Measurements from ENCODE around the gene ZNF79. TPM values are rescaled to one million over a fixed set of nuclear protein-coding genes. Genes with fewer than 3 reads are reported as not detected.

Gene ZNF79
- total and polyA plus RNA-seq, 7 experiments from 2014 or later, result 4.8 to 17.8 (median 10.8) TPM

GRCh38 chr9:127445851-127446712, 21.9 kb downstream of the ZNF79 start:
- Histone ChIP-seq H3K4me3 (ENCODE audit: low read length) (no peak overlapping the region), H3K27ac (ENCODE audit: low read depth, low read length) (no peak overlapping the region), H3K27me3 (ENCODE audit: control insufficient read depth in 2 of 2, insufficient read depth in 2 of 2, low read length in 2 of 2) (no peaks in the 10 kb centered on the region), H3K36me3 (ENCODE audit: control insufficient read depth in 2 of 3, insufficient read depth in 3 of 3, low read length in 3 of 3) (peaks cover 21 to 82% (median 36%) of the 10 kb centered on the region in 3 experiments), H3K9me3 (ENCODE audit: control insufficient read depth in 2 of 3, low read length in 3 of 3) (no peaks in the 10 kb centered on the region), H3K4me1 (ENCODE audit: control insufficient read depth in 2 of 2, insufficient read depth in 2 of 2, low read length in 2 of 2) (peaks cover 17% of the 10 kb centered on the region in 2 donors)
- POLR2A ChIA-PET, result no interaction called here
- CTCF ChIA-PET, result interaction anchor here (0.6 kb wide), 1 partner anchor 154 kb away, joined by 4 read pairs; no protein-coding TSS in a partner anchor
- ATAC-seq (no peak), DNase-seq (no peak)
- Mint-ChIP-seq H3K27me3 (no peaks in the 10 kb centered on the region), H3K9me3 (peaks cover 0 to 14% (median 0%) of the 10 kb centered on the region in 11 donors), H3K4me1 (peaks cover 21 to 34% (median 30%) of the 10 kb centered on the region in 7 donors), H3K4me3 (no peak overlapping the region), H3K36me3 (peaks cover 10 to 91% (median 42%) of the 10 kb centered on the region in 5 donors), H3K27ac (peak overlapping the region in 5 of 9 donors; percentile 3 to 84 (median 43))
- intact Hi-C loops (cut with micrococcal nuclease), result no loop called here

GRCh38 chr9:127446713-127447415, 22.7 kb downstream of the ZNF79 start:
- Histone ChIP-seq H3K4me1 (ENCODE audit: control insufficient read depth in 2 of 2, insufficient read depth in 2 of 2, low read length in 2 of 2) (peaks cover 17 to 18% of the 10 kb centered on the region in 2 donors), H3K4me3 (ENCODE audit: low read length) (no peak overlapping the region), H3K9me3 (ENCODE audit: control insufficient read depth in 2 of 3, low read length in 3 of 3) (no peaks in the 10 kb centered on the region), H3K27ac (ENCODE audit: low read depth, low read length) (no peak overlapping the region), H3K36me3 (ENCODE audit: control insufficient read depth in 2 of 3, insufficient read depth in 3 of 3, low read length in 3 of 3) (peaks cover 21 to 79% (median 34%) of the 10 kb centered on the region in 3 experiments), H3K27me3 (ENCODE audit: control insufficient read depth in 2 of 2, insufficient read depth in 2 of 2, low read length in 2 of 2) (no peaks in the 10 kb centered on the region)
- Mint-ChIP-seq H3K9me3 (peaks cover 0 to 14% (median 0%) of the 10 kb centered on the region in 11 donors), H3K4me3 (no peak overlapping the region), H3K4me1 (peaks cover 26 to 36% (median 32%) of the 10 kb centered on the region in 7 donors), H3K27ac (peak overlapping the region in 1 of 9 donors; percentile 3), H3K27me3 (no peaks in the 10 kb centered on the region), H3K36me3 (peaks cover 10 to 87% (median 40%) of the 10 kb centered on the region in 5 donors)
- POLR2A ChIA-PET, result no interaction called here
- ATAC-seq, result no peak
- intact Hi-C loops (cut with micrococcal nuclease), result no loop called here
- CTCF ChIA-PET, result interaction anchor here (0.6 kb wide), 1 partner anchor 155 kb away, joined by 4 read pairs; no protein-coding TSS in a partner anchor
- DNase-seq, result no peak

GRCh38 chr9:127447416-127448111, 23.4 kb downstream of the ZNF79 start:
- ChIA-PET POLR2A (interaction anchor here (0.6 to 1.1 kb wide), 2 partner anchors 24 to 40 kb away, joined by 3 read pairs; partner anchors contain the start of gene ZNF79), CTCF (no interaction called here)
- H3K27ac ChIP-seq (ENCODE audit: low read depth, low read length), result no peak overlapping the region
- Mint-ChIP-seq H3K27ac (peak overlapping the region in 6 of 9 donors; percentile 29 to 78 (median 58)), H3K9me3 (peaks cover 0 to 14% (median 0%) of the 10 kb centered on the region in 11 donors), H3K4me3 (peak overlapping the region in 1 of 10 donors; percentile 94), H3K4me1 (peaks cover 28 to 43% (median 37%) of the 10 kb centered on the region in 7 donors), H3K36me3 (peaks cover 10 to 80% (median 37%) of the 10 kb centered on the region in 5 donors), H3K27me3 (no peaks in the 10 kb centered on the region)
- ATAC-seq (no peak), DNase-seq (no peak)
- H3K36me3 ChIP-seq (ENCODE audit: control insufficient read depth in 2 of 3, insufficient read depth in 3 of 3, low read length in 3 of 3), result peaks cover 21 to 76% (median 34%) of the 10 kb centered on the region in 3 experiments
- no peaks in the 10 kb centered on the region for H3K27me3 ChIP-seq (ENCODE audit: control insufficient read depth in 2 of 2, insufficient read depth in 2 of 2, low read length in 2 of 2)
- intact Hi-C loops (cut with micrococcal nuclease), result no loop called here
- H3K4me1 ChIP-seq (ENCODE audit: control insufficient read depth in 2 of 2, insufficient read depth in 2 of 2, low read length in 2 of 2), result peaks cover 21 to 25% of the 10 kb centered on the region in 2 donors
- H3K9me3 ChIP-seq (ENCODE audit: control insufficient read depth in 2 of 3, low read length in 3 of 3), result no peaks in the 10 kb centered on the region
- H3K4me3 ChIP-seq (ENCODE audit: low read length), result no peak overlapping the region

- Histone ChIP-seq H3K27ac (ENCODE audit: low read depth, low read length) (no peak overlapping the region), H3K4me3 (ENCODE audit: low read length) (no peak overlapping the region), H3K9me3 (ENCODE audit: control insufficient read depth in 2 of 3, low read length in 3 of 3) (no peaks in the 10 kb centered on the region), H3K4me1 (ENCODE audit: control insufficient read depth in 2 of 2, insufficient read depth in 2 of 2, low read length in 2 of 2) (peaks cover 21 to 25% of the 10 kb centered on the region in 2 donors), H3K36me3 (ENCODE audit: control insufficient read depth in 2 of 3, insufficient read depth in 3 of 3, low read length in 3 of 3) (peaks cover 21 to 71% (median 34%) of the 10 kb centered on the region in 3 experiments), H3K27me3 (ENCODE audit: control insufficient read depth in 2 of 2, insufficient read depth in 2 of 2, low read length in 2 of 2) (no peaks in the 10 kb centered on the region)
- CTCF ChIA-PET, result no interaction called here
- Mint-ChIP-seq H3K27me3 (no peaks in the 10 kb centered on the region), H3K4me3 (peak overlapping the region in 5 of 10 donors; percentile 1 to 94 (median 29)), H3K36me3 (peaks cover 10 to 73% (median 36%) of the 10 kb centered on the region in 5 donors), H3K27ac (peak overlapping the region in 5 of 9 donors; percentile 38 to 96 (median 66)), H3K4me1 (peaks cover 28 to 45% (median 40%) of the 10 kb centered on the region in 7 donors), H3K9me3 (peaks cover 0 to 14% (median 0%) of the 10 kb centered on the region in 11 donors)
- no peak for DNase-seq
- intact Hi-C loops (cut with micrococcal nuclease), result no loop called here
- ATAC-seq, result no peak
- POLR2A ChIA-PET, result interaction anchor here (0.6 to 1.1 kb wide), 2 partner anchors 25 to 40 kb away, joined by 3 read pairs; partner anchors contain the start of gene ZNF79
These were observed 24.1 kb downstream of the ZNF79 start for GRCh38 chr9:127448112-127448805.

GRCh38 chr9:127449332-127449966, 25.3 kb downstream of the ZNF79 start:
- ChIA-PET POLR2A (interaction anchor here (0.8 to 2.8 kb wide), 8 partner anchors 9 to 285 kb away, joined by 3 to 28 read pairs (median 8); partner anchors contain the start of genes TOR2A and ZNF79), CTCF (no interaction called here)
- peak overlapping the region; percentile 86 for H3K27ac ChIP-seq (ENCODE audit: low read depth, low read length)
- H3K9me3 ChIP-seq (ENCODE audit: control insufficient read depth in 2 of 3, low read length in 3 of 3), result no peaks in the 10 kb centered on the region
- no peaks in the 10 kb centered on the region for H3K27me3 ChIP-seq (ENCODE audit: control insufficient read depth in 2 of 2, insufficient read depth in 2 of 2, low read length in 2 of 2)
- H3K4me1 ChIP-seq (ENCODE audit: control insufficient read depth in 2 of 2, insufficient read depth in 2 of 2, low read length in 2 of 2), result peaks cover 21 to 25% of the 10 kb centered on the region in 2 donors
- peaks cover 21 to 59% (median 28%) of the 10 kb centered on the region in 3 experiments for H3K36me3 ChIP-seq (ENCODE audit: control insufficient read depth in 2 of 3, insufficient read depth in 3 of 3, low read length in 3 of 3)
- peak overlapping the region; percentile 75 for H3K4me3 ChIP-seq (ENCODE audit: low read length)
- no peaks in the 10 kb centered on the region for H3K27me3 Mint-ChIP-seq
- peak overlapping the region; percentile 76 to 97 (median 92) for H3K27ac Mint-ChIP-seq
- H3K4me1 Mint-ChIP-seq, result peaks cover 24 to 45% (median 40%) of the 10 kb centered on the region in 7 donors
- peak overlapping the region; percentile 83 to 98 (median 94) for H3K4me3 Mint-ChIP-seq
- peaks cover 0 to 11% (median 0%) of the 10 kb centered on the region in 11 donors for H3K9me3 Mint-ChIP-seq
- intact Hi-C loops (cut with micrococcal nuclease), result no loop called here
- peaks cover 5 to 63% (median 32%) of the 10 kb centered on the region in 5 donors for H3K36me3 Mint-ChIP-seq
- ATAC-seq (no peak), DNase-seq (no peak)
